Ovary (tissue), 3 donors: Measurements from ENCODE around the gene CLDN19.

Experiments used
- CTCF ChIP-seq, 3 donors: fragments of 450-650 bp in 2 of 3; fragments of 200-600 bp in 1 of 3; IDR thresholded peaks; one replicate each; pipeline versions ENCODE4 v1.5.1 to v1.8.0; 2016 to 2022; ENCODE audit warnings: antibody characterized with exemption in 3 of 3, mild to moderate bottlenecking in 1 of 3
- EP300 ChIP-seq: sonication (generic); formaldehyde crosslinking; IDR thresholded peaks from one replicate; pipeline ENCODE4 v1.6.1; 2017; ENCODE audit warnings: antibody characterized with exemption
- POLR2A ChIP-seq: fragments of 450-650 bp; IDR thresholded peaks from one replicate; pipeline ENCODE4 v1.6.1; 2017; ENCODE audit warnings: antibody characterized with exemption, mild to moderate bottlenecking, moderate library complexity
- donor health status: DM: no; HTN: no; CAD: no.

- no peak for TF ChIP-seq CTCF (IDR thresholded peaks at IDR 0.05)
- TF ChIP-seq EP300: no peak
- no peak for TF ChIP-seq POLR2A
Observed at GRCh38 chr1:42733415-42734200, 6.4 kb downstream of the CLDN19 start.
